HepG2 (cell line): ENCODE measurements around the gene KHNYN. TPM values are rescaled to one million over a fixed set of nuclear protein-coding genes. Genes with fewer than 3 reads are reported as not detected.

ENCODE experiments used
- AGO1 ChIP-seq: fragments of 200-400 bp; formaldehyde crosslinking; IDR thresholded peaks from 2 replicates; pipeline ENCODE4 v1.6.1; 2017; ENCODE audit warnings: mild to moderate bottlenecking, low read depth, low read length, moderate library complexity; ENCODE audit not compliant: poor library complexity, severe bottlenecking
- E2F2 ChIP-seq: sonication (generic); formaldehyde crosslinking; IDR thresholded peaks from 2 replicates; pipeline ENCODE4 v1.4.0; 2020; ENCODE audit warnings: missing genetic modification reagents, borderline replicate concordance
- MED8 ChIP-seq: sonication (generic); formaldehyde crosslinking; IDR thresholded peaks from 2 replicates; pipeline ENCODE4 v1.8.1; 2023; ENCODE audit warnings: mild to moderate bottlenecking, missing genetic modification reagents; ENCODE audit not compliant: insufficient replicate concordance
- NCOR1 ChIP-seq: fragments of 200-600 bp; sonication (generic); IDR thresholded peaks from 2 replicates; pipeline ENCODE4 v1.7.0; 2017; ENCODE audit warnings: antibody characterized with exemption, low read length, borderline replicate concordance
- NR2F1 ChIP-seq, 2 experiments: fragments of 450-650 bp in 1 of 2; formaldehyde crosslinking in 1 of 2; IDR thresholded peaks; 2 replicates each; pipeline versions ENCODE4 v1.5.0 to v1.6.1; 2016 to 2020; ENCODE audit warnings: mild to moderate bottlenecking in 1 of 2, missing compliant biosample characterization in 1 of 2, missing genetic modification reagents in 1 of 2, moderate library complexity in 1 of 2
- SNAPC5 ChIP-seq: sonication (generic); formaldehyde crosslinking; IDR thresholded peaks from 2 replicates; pipeline ENCODE4 v1.8.1; 2023; ENCODE audit warnings: mild to moderate bottlenecking, missing genetic modification reagents, borderline replicate concordance
- ZNF704 ChIP-seq: sonication (generic); formaldehyde crosslinking; IDR thresholded peaks from 2 replicates; pipeline ENCODE4 v1.8.1; 2023; ENCODE audit warnings: mild to moderate bottlenecking, inconsistent platforms, moderate library complexity, missing genetic modification reagents, borderline replicate concordance
- polyA plus RNA-seq, 8 experiments: library from polyadenylated mRNA; depleted of rRNA in 3 of 8; stranded (reverse) in 7 of 8; unstranded in 1 of 8; fragments of >200 nt; fragmentation: Illumina TruSeq in 4 of 8; extraction: Trizol in 4 of 8; gene quantifications; 2 replicates each; pipeline versions ENCODE4 v1.2.1 to v1.2.3, GENCODE V29; 2011 to 2016; ENCODE audit warnings: low read depth in 4 of 8, missing spikeins in 1 of 8, mixed read lengths in 1 of 8; ENCODE audit not compliant: insufficient read depth in 1 of 8
- total RNA-seq, 5 experiments: library from RNA; depleted of rRNA; stranded (reverse); fragments of >200 nt; fragmentation: Illumina TruSeq; extraction: Trizol; gene quantifications; 2 replicates each; pipeline ENCODE4 v1.2.3, GENCODE V29; 2016; ENCODE audit warnings: low read depth in 1 of 5
- TF ChIP-seq, protein P1 (sequence below): sonication (generic); formaldehyde crosslinking; conservative IDR thresholded peaks from 2 replicates; pipeline ENCODE4 v1.4.0; 2020; ENCODE audit warnings: missing genetic modification reagents
- TF ChIP-seq, protein P2 (sequence below): sonication (generic); formaldehyde crosslinking; IDR thresholded peaks from 2 replicates; pipeline ENCODE4 v1.4.0; 2020; ENCODE audit warnings: mild to moderate bottlenecking, missing genetic modification reagents
- TF ChIP-seq, protein P3 (sequence below): sonication (generic); formaldehyde crosslinking; IDR thresholded peaks from 2 replicates; pipeline ENCODE4 v1.8.0; 2022; ENCODE audit warnings: mild to moderate bottlenecking, missing genetic modification reagents; ENCODE audit not compliant: insufficient replicate concordance

The KHNYN gene
- total and polyA plus RNA-seq, 2 of the 13 experiments (the other 11 are each of a cell fraction or from before 2014, with no cell fraction given) = 52.8 to 75.7 TPM

DNA sequence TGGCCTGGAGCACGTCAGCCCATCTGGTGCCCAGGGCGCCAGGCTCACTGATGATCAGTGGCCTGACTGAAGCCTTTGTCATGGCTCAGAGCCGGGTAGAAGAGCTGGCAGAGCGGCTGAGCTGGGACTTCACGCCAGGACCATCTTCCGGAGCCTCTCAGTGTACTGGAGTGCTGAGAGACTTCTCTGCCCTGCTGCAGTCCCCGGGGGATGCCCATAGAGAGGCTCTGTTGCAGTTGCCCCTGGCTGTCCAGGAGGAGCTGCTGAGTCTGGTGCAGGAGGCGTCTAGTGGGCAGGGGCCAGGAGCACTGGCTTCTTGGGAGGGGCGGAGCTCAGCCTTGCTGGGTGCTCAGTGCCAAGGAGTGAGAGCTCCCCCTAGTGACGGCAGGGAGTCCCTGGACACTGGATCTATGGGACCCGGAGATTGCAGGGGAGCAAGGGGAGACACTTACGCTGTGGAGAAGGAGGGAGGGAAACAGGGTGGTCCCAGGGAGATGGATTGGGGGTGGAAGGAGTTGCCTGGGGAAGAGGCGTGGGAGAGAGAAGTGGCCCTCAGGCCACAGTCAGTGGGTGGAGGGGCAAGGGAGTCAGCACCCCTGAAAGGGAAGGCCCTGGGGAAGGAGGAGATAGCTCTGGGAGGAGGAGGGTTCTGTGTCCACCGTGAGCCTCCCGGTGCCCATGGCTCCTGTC, 2.0 kb downstream of the KHNYN start (continued):
- no peak for TF ChIP-seq E2F2
- TF ChIP-seq MED8 (CRISPR knock-in tag) = no peak
- TF ChIP-seq, protein P1, sequence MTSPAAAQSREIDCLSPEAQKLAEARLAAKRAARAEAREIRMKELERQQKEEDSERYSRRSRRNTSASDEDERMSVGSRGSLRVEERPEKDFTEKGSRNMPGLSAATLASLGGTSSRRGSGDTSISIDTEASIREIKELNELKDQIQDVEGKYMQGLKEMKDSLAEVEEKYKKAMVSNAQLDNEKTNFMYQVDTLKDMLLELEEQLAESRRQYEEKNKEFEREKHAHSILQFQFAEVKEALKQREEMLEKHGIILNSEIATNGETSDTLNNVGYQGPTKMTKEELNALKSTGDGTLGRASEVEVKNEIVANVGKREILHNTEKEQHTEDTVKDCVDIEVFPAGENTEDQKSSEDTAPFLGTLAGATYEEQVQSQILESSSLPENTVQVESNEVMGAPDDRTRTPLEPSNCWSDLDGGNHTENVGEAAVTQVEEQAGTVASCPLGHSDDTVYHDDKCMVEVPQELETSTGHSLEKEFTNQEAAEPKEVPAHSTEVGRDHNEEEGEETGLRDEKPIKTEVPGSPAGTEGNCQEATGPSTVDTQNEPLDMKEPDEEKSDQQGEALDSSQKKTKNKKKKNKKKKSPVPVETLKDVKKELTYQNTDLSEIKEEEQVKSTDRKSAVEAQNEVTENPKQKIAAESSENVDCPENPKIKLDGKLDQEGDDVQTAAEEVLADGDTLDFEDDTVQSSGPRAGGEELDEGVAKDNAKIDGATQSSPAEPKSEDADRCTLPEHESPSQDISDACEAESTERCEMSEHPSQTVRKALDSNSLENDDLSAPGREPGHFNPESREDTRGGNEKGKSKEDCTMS (CRISPR knock-in tag) = no peak
- TF ChIP-seq, protein P2, sequence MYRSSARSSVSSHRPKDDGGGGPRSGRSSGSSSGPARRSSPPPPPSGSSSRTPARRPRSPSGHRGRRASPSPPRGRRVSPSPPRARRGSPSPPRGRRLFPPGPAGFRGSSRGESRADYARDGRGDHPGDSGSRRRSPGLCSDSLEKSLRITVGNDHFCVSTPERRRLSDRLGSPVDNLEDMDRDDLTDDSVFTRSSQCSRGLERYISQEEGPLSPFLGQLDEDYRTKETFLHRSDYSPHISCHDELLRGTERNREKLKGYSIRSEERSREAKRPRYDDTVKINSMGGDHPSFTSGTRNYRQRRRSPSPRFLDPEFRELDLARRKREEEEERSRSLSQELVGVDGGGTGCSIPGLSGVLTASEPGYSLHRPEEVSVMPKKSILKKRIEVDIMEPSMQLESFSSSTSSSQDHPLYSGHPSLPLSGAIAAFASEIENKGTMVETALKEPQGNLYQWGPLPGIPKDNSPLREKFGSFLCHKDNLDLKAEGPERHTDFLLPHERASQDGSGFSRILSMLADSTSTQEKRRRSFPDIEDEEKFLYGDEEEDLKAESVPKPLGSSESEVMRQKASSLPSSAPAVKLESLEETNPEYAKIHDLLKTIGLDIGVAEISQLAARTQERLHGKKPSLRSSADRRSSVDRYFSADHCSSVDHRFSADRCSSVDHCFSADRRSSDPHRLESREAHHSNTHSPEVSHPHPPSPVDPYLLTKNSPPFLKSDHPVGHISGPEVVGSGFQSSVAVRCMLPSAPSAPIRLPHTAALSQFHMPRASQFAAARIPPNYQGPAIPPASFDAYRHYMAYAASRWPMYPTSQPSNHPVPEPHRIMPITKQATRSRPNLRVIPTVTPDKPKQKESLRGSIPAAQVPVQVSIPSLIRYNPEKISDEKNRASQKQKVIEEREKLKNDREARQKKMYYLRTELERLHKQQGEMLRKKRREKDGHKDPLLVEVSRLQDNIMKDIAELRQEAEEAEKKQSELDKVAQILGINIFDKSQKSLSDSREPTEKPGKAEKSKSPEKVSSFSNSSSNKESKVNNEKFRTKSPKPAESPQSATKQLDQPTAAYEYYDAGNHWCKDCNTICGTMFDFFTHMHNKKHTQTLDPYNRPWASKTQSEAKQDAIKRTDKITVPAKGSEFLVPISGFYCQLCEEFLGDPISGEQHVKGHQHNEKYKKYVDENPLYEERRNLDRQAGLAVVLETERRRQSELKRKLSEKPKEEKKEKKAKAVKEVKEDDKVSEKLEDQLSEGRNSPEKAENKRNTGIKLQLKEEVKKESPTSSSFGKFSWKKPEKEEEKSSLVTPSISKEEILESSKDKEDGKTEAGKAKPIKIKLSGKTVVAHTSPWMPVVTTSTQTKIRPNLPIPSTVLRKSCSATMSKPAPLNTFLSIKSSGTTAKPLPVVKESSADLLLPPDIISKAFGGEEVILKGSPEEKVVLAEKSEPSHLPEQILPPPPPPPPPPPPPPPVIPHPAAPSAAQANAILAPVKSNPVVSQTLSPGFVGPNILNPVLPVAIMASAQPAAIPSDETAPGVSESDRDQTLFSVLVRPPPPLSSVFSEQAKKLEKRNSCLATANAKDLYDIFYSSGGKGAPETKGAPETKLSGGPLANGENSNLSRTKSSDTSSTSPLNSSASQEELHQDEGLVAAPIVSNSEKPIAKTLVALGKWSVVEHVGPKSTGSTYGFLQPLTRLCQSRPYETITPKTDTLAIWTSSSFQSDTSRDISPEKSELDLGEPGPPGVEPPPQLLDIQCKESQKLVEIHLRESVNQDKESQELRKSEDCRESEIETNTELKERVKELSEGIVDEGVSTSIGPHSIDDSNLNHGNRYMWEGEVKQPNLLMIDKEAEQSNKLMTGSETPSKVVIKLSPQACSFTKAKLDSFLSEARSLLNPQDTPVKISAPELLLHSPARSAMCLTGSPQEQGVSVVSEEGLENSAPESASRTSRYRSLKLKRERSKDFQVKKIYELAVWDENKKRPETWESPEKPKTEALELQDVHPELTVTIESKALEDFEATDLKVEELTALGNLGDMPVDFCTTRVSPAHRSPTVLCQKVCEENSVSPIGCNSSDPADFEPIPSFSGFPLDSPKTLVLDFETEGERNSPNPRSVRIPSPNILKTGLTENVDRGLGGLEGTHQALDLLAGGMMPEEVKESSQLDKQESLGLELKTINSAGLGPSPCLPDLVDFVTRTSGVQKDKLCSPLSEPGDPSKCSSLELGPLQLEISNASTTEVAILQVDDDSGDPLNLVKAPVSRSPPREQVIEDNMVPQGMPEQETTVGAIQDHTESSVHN (CRISPR knock-in tag) = no peak
- no peak for TF ChIP-seq NCOR1
- TF ChIP-seq NR2F1 (CRISPR knock-in tag; IDR thresholded peaks at IDR 0.05) = no peak; a peak in 1 of 4 replicates
- no peak for TF ChIP-seq AGO1
- TF ChIP-seq SNAPC5 (CRISPR knock-in tag) = no peak
- TF ChIP-seq ZNF704 = no peak
- TF ChIP-seq, protein P3, sequence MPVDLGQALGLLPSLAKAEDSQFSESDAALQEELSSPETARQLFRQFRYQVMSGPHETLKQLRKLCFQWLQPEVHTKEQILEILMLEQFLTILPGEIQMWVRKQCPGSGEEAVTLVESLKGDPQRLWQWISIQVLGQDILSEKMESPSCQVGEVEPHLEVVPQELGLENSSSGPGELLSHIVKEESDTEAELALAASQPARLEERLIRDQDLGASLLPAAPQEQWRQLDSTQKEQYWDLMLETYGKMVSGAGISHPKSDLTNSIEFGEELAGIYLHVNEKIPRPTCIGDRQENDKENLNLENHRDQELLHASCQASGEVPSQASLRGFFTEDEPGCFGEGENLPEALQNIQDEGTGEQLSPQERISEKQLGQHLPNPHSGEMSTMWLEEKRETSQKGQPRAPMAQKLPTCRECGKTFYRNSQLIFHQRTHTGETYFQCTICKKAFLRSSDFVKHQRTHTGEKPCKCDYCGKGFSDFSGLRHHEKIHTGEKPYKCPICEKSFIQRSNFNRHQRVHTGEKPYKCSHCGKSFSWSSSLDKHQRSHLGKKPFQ = no peak
